Panc1 (cell line): Measurements from ENCODE around the gene SRSF2. TPM values are rescaled to one million over a fixed set of nuclear protein-coding genes. Genes with fewer than 3 reads are reported as not detected.
A peak's percentile ranks its signal among the peaks of the same experiment; 100 is the strongest.

ENCODE experiments used
- ATAC-seq: fragments of 200-7000 bp; cut with Tn5 transposase; 2 replicates; pipeline ENCODE4 v1.9.1; 2020; ENCODE audit warnings: mild to moderate bottlenecking, moderate library complexity
- BruUV-seq: library from RNA; stranded (reverse); fragments of 400-500 nt; replicated peaks from 2 replicates; lab custom pipeline; 2021; lab: Mats Ljungman, UMichigan
- CTCF ChIA-PET: fragments of 300-600 bp; sonication (Branson Sonifier 250); formaldehyde crosslinking; loops from one replicate; lab custom pipeline; 2022; ENCODE audit warnings: antibody characterized with exemption; lab: Charles Lee
- POLR2A ChIA-PET: fragments of 300-600 bp; sonication (Branson Sonifier 250); formaldehyde crosslinking; loops from one replicate; lab custom pipeline; 2022; ENCODE audit warnings: antibody characterized with exemption; lab: Charles Lee
- DNase-seq: peaks from one replicate; pipeline ENCODE4 v3.0.0-alpha.2; 2010; ENCODE audit warnings: low read depth, low spot score
- H3K27ac ChIP-seq: 2 replicates; pipeline ENCODE4 v1.5.1; 2011; ENCODE audit warnings: mild to moderate bottlenecking, low read length, inconsistent platforms
- H3K27me3 ChIP-seq: fragments of 200-500 bp; sonication (Bioruptor generic); 2 replicates; pipeline ENCODE4 v1.6.0; 2014; ENCODE audit warnings: low read length, inconsistent platforms; ENCODE audit not compliant: control insufficient read depth, insufficient read depth
- H3K36me3 ChIP-seq: fragments of 200-500 bp; sonication (Bioruptor generic); 2 replicates; pipeline ENCODE4 v1.5.1; 2014; ENCODE audit warnings: inconsistent platforms, mild to moderate bottlenecking, low read length, moderate library complexity; ENCODE audit not compliant: control insufficient read depth, insufficient read depth
- H3K4me1 ChIP-seq: 2 replicates; pipeline ENCODE4 v1.5.1; 2011; ENCODE audit warnings: inconsistent platforms, mild to moderate bottlenecking, low read length, moderate library complexity; ENCODE audit not compliant: control insufficient read depth, insufficient read depth
- H3K4me3 ChIP-seq, 2 experiments: 2 replicates each; pipeline ENCODE4 v1.5.1; 2011 to 2012; ENCODE audit warnings: low read depth in 2 of 2, low read length in 2 of 2, mild to moderate bottlenecking in 2 of 2, inconsistent platforms in 1 of 2, moderate library complexity in 1 of 2
- H3K9me3 ChIP-seq: fragments of 200-500 bp; sonication (Bioruptor generic); 2 replicates; pipeline ENCODE4 v1.5.1; 2014; ENCODE audit warnings: low read depth, mild to moderate bottlenecking, inconsistent platforms, low read length, moderate library complexity; ENCODE audit not compliant: control insufficient read depth, insufficient read depth
- POLR2AphosphoS5 ChIP-seq: IDR thresholded peaks from 2 replicates; pipeline ENCODE4 v1.6.1; 2012; ENCODE audit warnings: mild to moderate bottlenecking, low read depth, low read length, moderate library complexity
- SIN3A ChIP-seq: IDR thresholded peaks from 2 replicates; pipeline ENCODE4 v1.6.1; 2012; ENCODE audit warnings: low read depth, mild to moderate bottlenecking, low read length, moderate library complexity, borderline replicate concordance; ENCODE audit not compliant: insufficient read depth
- TCF7L2 ChIP-seq: IDR thresholded peaks from 2 replicates; pipeline ENCODE4 v1.6.1; 2011; ENCODE audit warnings: mild to moderate bottlenecking, low read depth, low read length, inconsistent platforms
- in situ Hi-C: cut with HindIII; loops from 2 replicates; pipeline ENCODE4 v1.10.0; 2016; ENCODE audit warnings: low sequenced_read_pairs, low pct_unique_long_range_greater_than_20kb
- intact Hi-C: fragments of 100-400 bp; cut with micrococcal nuclease; formaldehyde crosslinking; loops from one replicate; pipeline ENCODE4 v1.10.0; 2022; ENCODE audit not compliant: unreplicated experiment
- total RNA-seq: library from RNA; stranded (reverse); gene quantifications from one replicate; pipeline ENCODE4 v1.2.1, GENCODE V29; 2021; ENCODE audit not compliant: unreplicated experiment
- TF ChIP-seq, protein P1 (sequence below): fragments of 450-650 bp; IDR thresholded peaks from 2 replicates; pipeline ENCODE4 v1.5.1; 2017; ENCODE audit warnings: mild to moderate bottlenecking
- TF ChIP-seq, protein P2 (sequence below), 2 experiments: IDR thresholded peaks; 2 replicates each; pipeline ENCODE4 v1.6.1; 2011 to 2012; ENCODE audit warnings: low read depth in 2 of 2, control low read depth in 1 of 2, low read length in 1 of 2, mild to moderate bottlenecking in 1 of 2, moderate library complexity in 1 of 2; ENCODE audit not compliant: insufficient read depth in 1 of 2

SRSF2 gene
- total RNA-seq, 1 experiment from 2014 or later = 436 TPM

DNA sequence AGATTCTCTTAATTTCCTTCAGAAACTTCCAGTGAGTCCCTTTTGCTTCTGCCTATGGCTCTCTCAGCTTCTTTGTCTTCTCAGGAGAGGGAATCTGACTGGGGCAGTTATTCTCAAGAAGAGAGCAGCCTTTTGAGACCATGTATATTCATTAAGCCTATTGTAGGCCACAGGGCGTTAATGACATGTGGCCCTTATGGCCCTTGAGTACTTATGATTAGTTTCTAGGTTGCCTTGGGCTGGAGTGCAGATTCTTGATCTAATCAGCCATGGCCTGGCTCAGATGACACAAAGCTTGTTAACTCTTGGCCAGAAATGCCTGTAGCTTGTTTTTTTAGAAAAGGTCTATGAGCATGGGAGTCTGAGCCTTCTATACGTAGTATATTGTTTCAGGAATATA lies 18.2 kb upstream of the SRSF2 start:
- no peaks in the 10 kb centered on the region; the same call in 1 of the 2 replicates for H3K36me3 ChIP-seq
- no TSS peak for BruUV-seq
- H3K9me3 ChIP-seq = no peaks in the 10 kb centered on the region
- DNase-seq = no peak
- H3K4me1 ChIP-seq = no peaks in the 10 kb centered on the region
- ATAC-seq = 0 out of 2 replicates have a peak, but pooled peaks have one; percentile 42
- in situ Hi-C loops (no loop called here), intact Hi-C loops (no loop called here)
- H3K4me3 ChIP-seq = no peak overlapping the region
- TF ChIP-seq POLR2AphosphoS5 (no peak), SIN3A (no peak), TCF7L2 (no peak)
- TF ChIP-seq, protein P1, sequence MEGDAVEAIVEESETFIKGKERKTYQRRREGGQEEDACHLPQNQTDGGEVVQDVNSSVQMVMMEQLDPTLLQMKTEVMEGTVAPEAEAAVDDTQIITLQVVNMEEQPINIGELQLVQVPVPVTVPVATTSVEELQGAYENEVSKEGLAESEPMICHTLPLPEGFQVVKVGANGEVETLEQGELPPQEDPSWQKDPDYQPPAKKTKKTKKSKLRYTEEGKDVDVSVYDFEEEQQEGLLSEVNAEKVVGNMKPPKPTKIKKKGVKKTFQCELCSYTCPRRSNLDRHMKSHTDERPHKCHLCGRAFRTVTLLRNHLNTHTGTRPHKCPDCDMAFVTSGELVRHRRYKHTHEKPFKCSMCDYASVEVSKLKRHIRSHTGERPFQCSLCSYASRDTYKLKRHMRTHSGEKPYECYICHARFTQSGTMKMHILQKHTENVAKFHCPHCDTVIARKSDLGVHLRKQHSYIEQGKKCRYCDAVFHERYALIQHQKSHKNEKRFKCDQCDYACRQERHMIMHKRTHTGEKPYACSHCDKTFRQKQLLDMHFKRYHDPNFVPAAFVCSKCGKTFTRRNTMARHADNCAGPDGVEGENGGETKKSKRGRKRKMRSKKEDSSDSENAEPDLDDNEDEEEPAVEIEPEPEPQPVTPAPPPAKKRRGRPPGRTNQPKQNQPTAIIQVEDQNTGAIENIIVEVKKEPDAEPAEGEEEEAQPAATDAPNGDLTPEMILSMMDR = no peak
- TF ChIP-seq, protein P2, sequence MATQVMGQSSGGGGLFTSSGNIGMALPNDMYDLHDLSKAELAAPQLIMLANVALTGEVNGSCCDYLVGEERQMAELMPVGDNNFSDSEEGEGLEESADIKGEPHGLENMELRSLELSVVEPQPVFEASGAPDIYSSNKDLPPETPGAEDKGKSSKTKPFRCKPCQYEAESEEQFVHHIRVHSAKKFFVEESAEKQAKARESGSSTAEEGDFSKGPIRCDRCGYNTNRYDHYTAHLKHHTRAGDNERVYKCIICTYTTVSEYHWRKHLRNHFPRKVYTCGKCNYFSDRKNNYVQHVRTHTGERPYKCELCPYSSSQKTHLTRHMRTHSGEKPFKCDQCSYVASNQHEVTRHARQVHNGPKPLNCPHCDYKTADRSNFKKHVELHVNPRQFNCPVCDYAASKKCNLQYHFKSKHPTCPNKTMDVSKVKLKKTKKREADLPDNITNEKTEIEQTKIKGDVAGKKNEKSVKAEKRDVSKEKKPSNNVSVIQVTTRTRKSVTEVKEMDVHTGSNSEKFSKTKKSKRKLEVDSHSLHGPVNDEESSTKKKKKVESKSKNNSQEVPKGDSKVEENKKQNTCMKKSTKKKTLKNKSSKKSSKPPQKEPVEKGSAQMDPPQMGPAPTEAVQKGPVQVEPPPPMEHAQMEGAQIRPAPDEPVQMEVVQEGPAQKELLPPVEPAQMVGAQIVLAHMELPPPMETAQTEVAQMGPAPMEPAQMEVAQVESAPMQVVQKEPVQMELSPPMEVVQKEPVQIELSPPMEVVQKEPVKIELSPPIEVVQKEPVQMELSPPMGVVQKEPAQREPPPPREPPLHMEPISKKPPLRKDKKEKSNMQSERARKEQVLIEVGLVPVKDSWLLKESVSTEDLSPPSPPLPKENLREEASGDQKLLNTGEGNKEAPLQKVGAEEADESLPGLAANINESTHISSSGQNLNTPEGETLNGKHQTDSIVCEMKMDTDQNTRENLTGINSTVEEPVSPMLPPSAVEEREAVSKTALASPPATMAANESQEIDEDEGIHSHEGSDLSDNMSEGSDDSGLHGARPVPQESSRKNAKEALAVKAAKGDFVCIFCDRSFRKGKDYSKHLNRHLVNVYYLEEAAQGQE (IDR thresholded peaks at IDR 0.05; ENCODE audit: insufficient read depth in 1 of 2, low read depth in 2 of 2, low read length in 1 of 2) = no peak
- POLR2A ChIA-PET = interaction anchor here (0.6 kb wide), 1 partner anchor 52 kb away, joined by 5 read pairs; no protein-coding TSS in a partner anchor
- H3K27me3 ChIP-seq = no peaks in the 10 kb centered on the region
- no peak overlapping the region for H3K27ac ChIP-seq
- CTCF ChIA-PET = no interaction called here

DNA sequence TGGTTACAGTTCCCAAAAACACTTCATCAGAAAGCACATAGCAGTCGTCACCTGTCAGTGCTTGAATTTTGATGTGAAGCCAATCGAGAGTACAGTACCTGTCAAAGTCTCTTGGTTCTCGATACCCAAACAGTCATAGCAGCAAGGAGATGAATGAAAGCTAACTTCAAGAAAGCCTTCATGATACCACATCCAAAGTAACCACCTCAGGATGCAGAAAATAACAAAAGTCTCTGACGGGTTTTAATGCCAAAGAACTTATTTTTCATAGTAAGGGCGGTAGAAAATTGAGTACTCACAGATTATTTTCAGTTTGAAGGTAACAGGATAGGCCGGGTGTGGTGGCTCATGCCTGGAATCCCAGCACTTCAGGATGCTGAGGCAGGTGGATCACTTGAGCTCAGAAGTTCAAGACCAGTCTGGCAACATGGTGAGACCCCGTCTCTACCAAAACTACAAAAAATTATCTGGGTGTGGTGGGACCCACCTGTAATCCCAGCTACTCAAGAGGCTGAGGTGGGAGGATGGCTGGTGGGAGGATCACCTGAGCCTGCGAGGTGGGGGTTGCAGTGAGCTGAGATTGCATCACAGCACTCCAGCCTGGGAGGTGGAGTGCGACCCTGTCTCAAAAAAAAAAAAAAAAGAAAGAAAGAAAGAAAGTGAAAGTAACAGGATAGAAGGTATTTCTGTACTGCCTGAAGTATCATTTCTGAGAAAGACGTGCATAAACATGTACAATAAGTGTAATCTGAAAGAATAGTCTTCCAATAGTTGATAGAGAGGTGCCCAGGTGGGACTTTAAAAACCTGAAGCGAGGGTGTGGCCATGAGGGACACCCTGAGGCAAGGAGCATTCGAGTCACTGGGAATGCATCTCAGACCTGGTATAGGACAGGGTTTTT lies 16.2 kb upstream of the SRSF2 start:
- Histone ChIP-seq H3K27me3 (no peaks in the 10 kb centered on the region), H3K27ac (no peak overlapping the region), H3K9me3 (no peaks in the 10 kb centered on the region), H3K4me1 (no peaks in the 10 kb centered on the region), H3K36me3 (no peaks in the 10 kb centered on the region; the same call in 1 of the 2 replicates), H3K4me3 (no peak overlapping the region)
- in situ Hi-C loops = no loop called here
- CTCF ChIA-PET = no interaction called here
- TF ChIP-seq TCF7L2 (no peak), POLR2AphosphoS5 (no peak), SIN3A (no peak)
- TF ChIP-seq, protein P1 = no peak
- TF ChIP-seq, protein P2 (IDR thresholded peaks at IDR 0.05; ENCODE audit: insufficient read depth in 1 of 2, low read depth in 2 of 2, low read length in 1 of 2) = no peak
- no peak for DNase-seq
- no peak for ATAC-seq
- POLR2A ChIA-PET = no interaction called here
- BruUV-seq = no TSS peak
- intact Hi-C loops = no loop called here
